ENCODE measurements around the gene EIF4A3. TPM values are rescaled to one million over a fixed set of nuclear protein-coding genes. Genes with fewer than 3 reads are reported as not detected.

The EIF4A3 gene
- total RNA-seq (10 to 100 TPM; 37.6 to 42.2 (median 38.4) TPM), polyA plus RNA-seq (30.5 TPM)
- long read RNA-seq, donor 1, transcript EIF4A3-201 (12 exons, 1,734 nt): major isoform, 74 of 76 reads
- long read RNA-seq, donor 1, partial matches to known transcripts: 1 of 76 reads
- long read RNA-seq, donor 1, other reads (novel, unspliced or antisense): 1 of 76 reads
- long read RNA-seq, donor 2, transcript EIF4A3-201 (12 exons, 1,734 nt): major isoform, 26 of 26 reads
- long read RNA-seq, donor 2, partial matches to known transcripts: 0 of 26 reads
- long read RNA-seq, donor 2, other reads (novel, unspliced or antisense): 0 of 26 reads
- long read RNA-seq, donor 3, transcript EIF4A3-201 (12 exons, 1,734 nt): major isoform, 200 of 202 reads
- long read RNA-seq, donor 3, partial matches to known transcripts: 0 of 202 reads
- long read RNA-seq, donor 3, other reads (novel, unspliced or antisense): 2 of 202 reads
- long read RNA-seq, donor 4, transcript EIF4A3-201 (12 exons, 1,734 nt): major isoform, 31 of 31 reads
- long read RNA-seq, donor 4, partial matches to known transcripts: 0 of 31 reads
- long read RNA-seq, donor 4, other reads (novel, unspliced or antisense): 0 of 31 reads

- H3K27ac ChIP-seq (ENCODE audit: low read length): peak within 1 kb of the TSS; percentile 77
- no peaks in the 10 kb centered on the region for H3K9me3 ChIP-seq (ENCODE audit: control insufficient read depth, low read length)
- WGBS: under 1% methylated on average over 90 of the region's 90 CpGs
- ATAC-seq (peak; percentile 97 to 98), DNase-seq (peak; percentile 99)
- H3K4me1 ChIP-seq (ENCODE audit: control insufficient read depth, insufficient read depth, low read length): peaks cover 8% of the 10 kb centered on the region
- H3K4me3 ChIP-seq (ENCODE audit: low read length): peak within 1 kb of the TSS; percentile 94
- intact Hi-C loops (cut with DNase I): no loop called here
- H3K27me3 ChIP-seq (ENCODE audit: control insufficient read depth, insufficient read depth): no peaks in the 10 kb centered on the region
Measured at GRCh38 chr17:80147035-80147822, at the start of gene EIF4A3. EIF4A3 (minus strand) TSS chr17:80147128; CDS start chr17:80146961, 167 bp downstream.

- H3K4me1 ChIP-seq (ENCODE audit: control insufficient read depth, insufficient read depth, low read length): no peaks in the 10 kb centered on the region
- no peaks in the 10 kb centered on the region for H3K9me3 ChIP-seq (ENCODE audit: control insufficient read depth, low read length)
- intact Hi-C loops (cut with DNase I): no loop called here
- no peak overlapping the region for H3K27ac ChIP-seq (ENCODE audit: low read length)
- 88% methylated on average over 7 of the region's 7 CpGs for WGBS
- peak in 1 of 3 donors; percentile 39 for DNase-seq
- no peak for ATAC-seq
- no peak overlapping the region for H3K4me3 ChIP-seq (ENCODE audit: low read length)
- H3K27me3 ChIP-seq (ENCODE audit: control insufficient read depth, insufficient read depth): no peaks in the 10 kb centered on the region
Measured at GRCh38 chr17:80196652-80197051, 49.7 kb upstream of the EIF4A3 start.

DNA sequence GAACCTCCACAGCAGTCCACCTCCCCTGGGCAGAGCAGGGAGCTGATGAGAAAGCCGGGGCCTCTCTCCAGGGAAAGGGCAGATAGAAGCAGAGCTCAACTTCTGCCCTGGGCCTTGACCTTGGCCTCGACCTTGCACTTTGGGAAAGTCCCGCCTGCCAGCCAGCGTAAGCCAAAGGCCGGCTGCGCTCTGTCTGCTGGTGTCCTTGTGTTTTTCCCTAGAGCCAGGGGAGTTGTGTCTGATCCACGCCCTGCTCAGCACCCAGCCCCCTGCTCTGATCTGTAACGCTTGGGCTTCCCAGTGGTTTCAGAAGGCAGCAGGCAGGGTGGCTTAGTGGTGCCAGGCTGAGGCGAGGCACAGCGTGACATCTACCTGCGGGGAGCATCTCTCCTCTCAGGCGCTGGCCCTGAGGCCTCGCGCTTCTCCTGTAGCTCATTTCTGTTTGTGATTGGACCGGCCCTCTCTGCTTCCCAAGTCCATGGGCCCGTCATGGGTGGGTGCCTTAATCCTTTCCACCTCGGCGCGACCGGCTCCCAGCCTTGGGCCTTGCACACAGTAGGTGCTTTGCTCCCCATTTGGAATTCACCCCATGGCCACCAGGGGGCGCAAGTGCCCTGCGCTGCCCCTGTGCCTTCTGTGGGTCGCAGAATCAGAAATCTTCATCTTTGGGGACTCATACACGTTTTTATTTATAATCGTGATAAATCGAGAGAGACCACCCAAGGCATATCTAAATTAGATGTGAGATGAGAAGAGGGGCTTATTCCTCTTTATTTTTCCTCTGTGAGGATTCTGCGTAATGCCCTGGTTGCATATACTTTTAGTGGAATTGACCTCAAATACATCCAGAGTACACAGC lies 49.0 kb upstream of the EIF4A3 start:
- WGBS: 61% methylated on average over 27 of the region's 27 CpGs
- intact Hi-C loops (cut with DNase I): no loop called here
- no peak overlapping the region for H3K27ac ChIP-seq (ENCODE audit: low read length)

DNA sequence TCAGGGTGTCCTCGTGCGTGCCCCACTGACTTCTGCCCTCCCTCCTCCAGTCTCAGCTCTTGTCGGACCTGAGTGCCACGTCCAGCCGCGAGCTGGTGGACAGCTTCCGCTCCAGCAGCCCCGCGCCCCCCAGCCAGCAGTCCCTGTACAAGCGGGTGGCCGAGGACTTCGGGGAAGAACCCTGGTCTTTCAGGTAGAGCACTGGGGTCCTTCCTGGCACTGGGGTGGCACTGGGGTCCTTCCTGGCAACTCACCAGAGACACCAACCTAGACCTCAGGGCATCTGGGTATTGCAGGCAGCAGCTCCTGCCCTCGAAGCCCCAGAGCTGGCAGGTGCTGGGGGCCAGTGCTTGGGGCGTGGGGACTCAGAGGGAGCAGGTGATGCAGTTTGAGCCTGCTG lies 48.2 kb upstream of the EIF4A3 start:
- Histone ChIP-seq H3K27me3 (ENCODE audit: control insufficient read depth, insufficient read depth) (no peaks in the 10 kb centered on the region), H3K4me1 (ENCODE audit: control insufficient read depth, insufficient read depth, low read length) (no peaks in the 10 kb centered on the region), H3K4me3 (ENCODE audit: low read length) (no peak overlapping the region), H3K9me3 (ENCODE audit: control insufficient read depth, low read length) (no peaks in the 10 kb centered on the region), H3K27ac (ENCODE audit: low read length) (no peak overlapping the region)
- ATAC-seq (no peak), DNase-seq (peak in 1 of 3 donors; percentile 24)
- 88% methylated on average over 14 of the region's 14 CpGs for WGBS
- intact Hi-C loops (cut with DNase I): no loop called here

More for the DNA sequence above, 49.0 kb upstream of the EIF4A3 start:
- DNase-seq (peak in 1 of 3 donors; percentile 67), ATAC-seq (no peak)
- Histone ChIP-seq H3K27me3 (ENCODE audit: control insufficient read depth, insufficient read depth) (no peaks in the 10 kb centered on the region), H3K4me1 (ENCODE audit: control insufficient read depth, insufficient read depth, low read length) (no peaks in the 10 kb centered on the region), H3K9me3 (ENCODE audit: control insufficient read depth, low read length) (no peaks in the 10 kb centered on the region), H3K4me3 (ENCODE audit: low read length) (no peak overlapping the region)

DNA sequence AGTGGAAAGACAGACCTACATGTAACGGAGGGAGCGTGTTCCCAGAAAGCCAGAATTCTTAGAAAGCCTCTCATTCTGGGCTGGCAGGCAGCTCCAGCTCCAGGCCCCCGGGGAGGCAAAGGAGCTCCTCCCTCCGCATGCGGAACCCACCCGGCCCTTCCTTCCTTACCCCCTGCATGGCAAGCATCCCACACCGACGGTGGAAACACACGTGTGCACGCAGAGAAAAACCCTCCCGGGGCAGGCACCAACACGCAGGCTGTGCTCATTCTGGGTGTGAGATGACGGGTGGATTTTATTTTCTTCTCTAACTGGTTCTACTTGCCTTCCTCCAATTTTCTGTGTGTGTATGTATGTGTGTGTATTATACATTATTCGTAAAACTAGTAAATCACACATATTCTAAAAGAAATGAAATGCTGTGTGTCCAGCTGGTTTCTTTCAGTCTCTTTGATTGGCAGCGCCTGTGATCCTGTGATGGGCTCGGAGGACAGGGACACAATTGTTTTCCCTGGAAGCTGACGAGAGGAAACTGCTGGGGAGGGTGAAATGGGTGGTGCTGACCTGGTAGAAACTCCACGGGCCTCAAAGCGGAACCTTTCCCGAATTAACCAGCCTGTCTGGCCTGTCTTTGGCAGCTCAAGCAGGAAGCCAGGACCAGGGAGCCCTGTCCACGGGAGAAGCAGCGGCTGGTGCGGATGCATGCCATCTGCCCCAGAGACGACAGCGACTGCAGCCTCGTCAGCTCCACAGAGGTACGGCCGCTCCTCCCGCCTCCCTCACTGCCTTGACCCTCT lies 45.1 kb upstream of the EIF4A3 start:
- H3K4me1 ChIP-seq (ENCODE audit: control insufficient read depth, insufficient read depth, low read length): no peaks in the 10 kb centered on the region
- ATAC-seq (peak; percentile 34 to 67), DNase-seq (peak in 2 of 3 donors; percentile 67 to 73)
- WGBS: 33% methylated on average over 29 of the region's 29 CpGs
- H3K4me3 ChIP-seq (ENCODE audit: low read length): no peak overlapping the region
- intact Hi-C loops (cut with DNase I): no loop called here
- no peaks in the 10 kb centered on the region for H3K9me3 ChIP-seq (ENCODE audit: control insufficient read depth, low read length)
- no peaks in the 10 kb centered on the region for H3K27me3 ChIP-seq (ENCODE audit: control insufficient read depth, insufficient read depth)
- no peak overlapping the region for H3K27ac ChIP-seq (ENCODE audit: low read length)

- Histone ChIP-seq H3K27ac (ENCODE audit: low read length) (no peak overlapping the region), H3K4me3 (ENCODE audit: low read length) (no peak overlapping the region), H3K9me3 (ENCODE audit: control insufficient read depth, low read length) (no peaks in the 10 kb centered on the region), H3K4me1 (ENCODE audit: control insufficient read depth, insufficient read depth, low read length) (no peaks in the 10 kb centered on the region), H3K27me3 (ENCODE audit: control insufficient read depth, insufficient read depth) (no peaks in the 10 kb centered on the region)
- intact Hi-C loops (cut with DNase I): no loop called here
- DNase-seq: peak in 1 of 3 donors; percentile 28
- ATAC-seq: no peak
- WGBS: 79% methylated on average over 20 of the region's 20 CpGs
Measured at GRCh38 chr17:80191192-80191591, 44.3 kb upstream of the EIF4A3 start.

DNA sequence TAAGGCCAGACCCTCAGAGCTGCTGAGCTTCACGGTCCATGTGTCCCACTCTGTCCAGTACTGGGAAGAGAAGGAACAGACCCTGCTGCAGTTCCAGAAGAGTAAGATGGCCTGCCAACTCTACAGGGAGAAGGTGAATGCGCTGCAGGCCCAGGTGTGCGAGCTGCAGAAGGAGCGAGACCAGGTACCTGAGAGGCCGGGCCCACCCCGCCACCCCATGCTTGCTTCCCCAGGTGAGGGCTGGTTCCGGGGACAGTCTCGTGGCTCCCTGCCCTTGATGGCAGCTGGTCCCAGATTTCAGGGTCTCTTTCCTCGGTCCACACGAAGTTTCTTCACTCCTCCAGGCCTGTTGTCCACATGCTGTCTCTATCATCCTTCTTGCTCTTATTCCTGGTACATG lies 43.8 kb upstream of the EIF4A3 start:
- intact Hi-C loops (cut with DNase I): no loop called here

GRCh38 chr17:80189611-80190010 lies 42.7 kb upstream of the EIF4A3 start:
- 85% methylated on average over 23 of the region's 23 CpGs for WGBS
- ATAC-seq: no peak
- Histone ChIP-seq H3K27ac (ENCODE audit: low read length) (no peak overlapping the region), H3K27me3 (ENCODE audit: control insufficient read depth, insufficient read depth) (no peaks in the 10 kb centered on the region), H3K4me3 (ENCODE audit: low read length) (no peak overlapping the region), H3K4me1 (ENCODE audit: control insufficient read depth, insufficient read depth, low read length) (no peaks in the 10 kb centered on the region), H3K9me3 (ENCODE audit: control insufficient read depth, low read length) (no peaks in the 10 kb centered on the region)
- DNase-seq: no peak
- intact Hi-C loops (cut with DNase I): no loop called here

More for the DNA sequence above, 43.8 kb upstream of the EIF4A3 start:
- Histone ChIP-seq H3K4me1 (ENCODE audit: control insufficient read depth, insufficient read depth, low read length) (no peaks in the 10 kb centered on the region), H3K9me3 (ENCODE audit: control insufficient read depth, low read length) (no peaks in the 10 kb centered on the region), H3K27me3 (ENCODE audit: control insufficient read depth, insufficient read depth) (no peaks in the 10 kb centered on the region), H3K4me3 (ENCODE audit: low read length) (no peak overlapping the region), H3K27ac (ENCODE audit: low read length) (no peak overlapping the region)
- DNase-seq (peak in 2 of 3 donors; percentile 32 to 38), ATAC-seq (no peak)
- WGBS: 95% methylated on average over 10 of the region's 10 CpGs

- DNase-seq: peak; percentile 81 to 88 (median 87)
- H3K4me1 ChIP-seq (ENCODE audit: control insufficient read depth, insufficient read depth, low read length): no peaks in the 10 kb centered on the region
- intact Hi-C loops (cut with DNase I): no loop called here
- peak; percentile 82 to 91 for ATAC-seq
- 36% methylated on average over 18 of the region's 18 CpGs for WGBS
- H3K27ac ChIP-seq (ENCODE audit: low read length): no peak overlapping the region
- no peaks in the 10 kb centered on the region for H3K27me3 ChIP-seq (ENCODE audit: control insufficient read depth, insufficient read depth)
- H3K4me3 ChIP-seq (ENCODE audit: low read length): no peak overlapping the region
- H3K9me3 ChIP-seq (ENCODE audit: control insufficient read depth, low read length): no peaks in the 10 kb centered on the region
Measured at GRCh38 chr17:80187515-80187941, 40.6 kb upstream of the EIF4A3 start.

DNA sequence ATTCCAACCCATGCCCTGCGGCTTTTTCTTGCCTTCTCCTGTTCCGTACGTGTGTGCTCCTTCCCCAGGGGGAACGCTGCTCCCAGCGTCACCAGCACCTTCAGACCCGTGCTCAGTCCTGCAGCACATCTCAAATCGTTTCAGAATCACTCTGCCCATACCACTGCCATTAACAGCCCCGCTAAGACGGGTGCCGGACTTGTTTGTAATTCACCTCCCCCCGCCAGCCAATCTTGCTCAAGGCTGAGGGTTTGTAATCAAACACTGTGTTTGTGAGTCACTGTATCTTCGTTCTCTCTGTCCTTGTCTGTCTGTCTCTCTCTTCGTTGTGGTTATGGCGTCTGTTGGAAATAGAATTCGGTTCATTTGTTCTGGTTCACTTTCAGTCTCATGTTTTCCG lies 40.2 kb upstream of the EIF4A3 start:
- no peak for DNase-seq
- Histone ChIP-seq H3K4me3 (ENCODE audit: low read length) (no peak overlapping the region), H3K27ac (ENCODE audit: low read length) (no peak overlapping the region), H3K27me3 (ENCODE audit: control insufficient read depth, insufficient read depth) (no peaks in the 10 kb centered on the region), H3K9me3 (ENCODE audit: control insufficient read depth, low read length) (no peaks in the 10 kb centered on the region), H3K4me1 (ENCODE audit: control insufficient read depth, insufficient read depth, low read length) (no peaks in the 10 kb centered on the region)
- intact Hi-C loops (cut with DNase I): no loop called here
- WGBS: 76% methylated on average over 16 of the region's 16 CpGs
- ATAC-seq: peak in 1 of 2 donors; percentile 17
